HL-60 (cell line): Measurements from ENCODE around the gene TBC1D22A.

Source experiments
- CTCF ChIP-seq: IDR thresholded peaks from one replicate; pipeline ENCODE4 v1.5.1; 2011; ENCODE audit warnings: low read length, control low read depth, inconsistent platforms; ENCODE audit not compliant: insufficient read depth
- GABPA ChIP-seq: IDR thresholded peaks from 2 replicates; pipeline ENCODE4 v1.6.1; 2012; ENCODE audit warnings: low read depth
- POLR2AphosphoS5 ChIP-seq: IDR thresholded peaks from 2 replicates; pipeline ENCODE4 v1.6.1; 2012; ENCODE audit warnings: low read depth
- REST ChIP-seq: IDR thresholded peaks from 2 replicates; pipeline ENCODE4 v1.6.1; 2012; ENCODE audit warnings: low read depth; ENCODE audit not compliant: insufficient replicate concordance

- TF ChIP-seq REST (no peak), POLR2AphosphoS5 (no peak), CTCF (no peak), GABPA (no peak)
Measured at GRCh38 chr22:47156352-47157092, 394.1 kb downstream of the TBC1D22A start.
